Measurements from ENCODE around the gene NCOA5.

- TF ChIP-seq CEBPZ (IDR thresholded peaks at IDR 0.05; ENCODE audit: borderline replicate concordance, low read depth, low read length) (no peak), NR2C2 (CRISPR knock-in tag; IDR thresholded peaks at IDR 0.05) (no peak), NR2C2 (tag; IDR thresholded peaks at IDR 0.05) (no peak), SMC3 (conservative IDR thresholded peaks at IDR 0.05; ENCODE audit: insufficient read depth, low read depth, low read length) (no peak), SUPT5H (IDR thresholded peaks at IDR 0.05) (no peak), HOMEZ (CRISPR knock-in tag; IDR thresholded peaks at IDR 0.05) (no peak), GATA2 (CRISPR knock-in tag; IDR thresholded peaks at IDR 0.05) (no peak), CTCF (IDR thresholded peaks at IDR 0.05 in 2 of 3, conservative IDR thresholded peaks at IDR 0.05 in 1 of 3; ENCODE audit: insufficient read depth in 2 of 3, low read depth in 1 of 3, low read length in 3 of 3) (no peak), FOXA1 (IDR thresholded peaks at IDR 0.05; ENCODE audit: borderline replicate concordance) (no peak), ZNF175 (CRISPR knock-in tag; IDR thresholded peaks at IDR 0.05; ENCODE audit: low read depth) (no peak), RAD51 (IDR thresholded peaks at IDR 0.05; ENCODE audit: borderline replicate concordance, low read depth) (no peak), POLR2A (conservative IDR thresholded peaks at IDR 0.05) (no peak)
Measured at GRCh38 chr20:46123482-46124245, 33.9 kb upstream of the NCOA5 start.
